ENCODE data around the gene NDUFA6. TPM values are rescaled to one million over a fixed set of nuclear protein-coding genes. Genes with fewer than 3 reads are reported as not detected.
"Not testable (repeated sequence)": the region's sequence is repeated elsewhere in the genome, so short reads cannot be mapped to it uniquely, and the experiment has no call there.

The NDUFA6 gene
- total RNA-seq, 1 donor from 2014 or later = 90.1 TPM

DNA sequence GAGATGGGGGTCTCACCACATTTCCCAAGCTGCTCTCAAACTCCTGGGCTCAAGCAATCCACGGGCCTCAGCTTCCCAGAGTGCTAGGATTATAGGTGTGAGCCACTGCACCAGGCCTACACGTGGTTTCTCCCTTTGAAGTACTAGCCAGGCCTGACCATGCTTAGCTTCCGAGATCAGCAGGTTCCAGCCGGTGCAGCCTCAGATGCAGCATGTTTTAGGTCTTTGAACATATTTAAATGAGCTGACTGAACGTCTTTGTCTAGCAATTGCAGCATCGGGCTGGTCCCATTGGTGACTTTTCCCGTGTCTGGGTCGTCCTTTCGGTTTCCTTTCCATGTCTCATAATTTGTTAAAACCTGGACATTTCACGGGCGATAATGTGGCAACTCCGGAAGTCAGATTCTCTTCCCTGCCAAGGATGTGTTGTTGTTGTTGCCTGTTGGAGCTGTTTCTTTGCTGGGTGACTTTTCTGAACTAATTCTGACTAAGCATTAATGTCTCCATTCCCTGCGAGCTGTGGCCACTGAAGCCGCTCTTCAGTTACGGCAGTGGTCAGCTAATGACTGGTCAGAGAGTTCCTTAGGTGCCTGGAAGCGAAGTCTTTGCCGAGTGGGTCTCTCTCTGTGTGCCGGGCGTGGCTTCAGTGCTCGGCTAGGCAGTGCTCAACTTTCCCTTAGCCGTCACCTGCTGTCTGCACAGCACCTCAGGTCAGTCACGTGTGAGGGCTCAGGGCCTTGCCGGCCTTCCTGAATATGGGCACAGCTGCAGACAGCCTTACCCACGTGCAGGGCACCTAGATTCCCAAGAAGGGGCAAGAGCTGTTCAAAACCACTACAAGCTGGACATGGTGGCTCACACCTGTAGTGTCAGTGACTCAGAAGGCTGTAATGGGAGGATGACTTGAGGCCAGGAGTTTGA is 43.8 kb upstream of the NDUFA6 start:
- H3K27ac Mint-ChIP-seq (ENCODE audit: unreplicated experiment) = peak overlapping the region; percentile 23
- peaks cover 5% of the 10 kb centered on the region for H3K4me1 Mint-ChIP-seq (ENCODE audit: low read depth, unreplicated experiment)
- H3K9me3 Mint-ChIP-seq (ENCODE audit: unreplicated experiment) = peaks cover 15% of the 10 kb centered on the region
- TF ChIP-seq, protein P1, sequence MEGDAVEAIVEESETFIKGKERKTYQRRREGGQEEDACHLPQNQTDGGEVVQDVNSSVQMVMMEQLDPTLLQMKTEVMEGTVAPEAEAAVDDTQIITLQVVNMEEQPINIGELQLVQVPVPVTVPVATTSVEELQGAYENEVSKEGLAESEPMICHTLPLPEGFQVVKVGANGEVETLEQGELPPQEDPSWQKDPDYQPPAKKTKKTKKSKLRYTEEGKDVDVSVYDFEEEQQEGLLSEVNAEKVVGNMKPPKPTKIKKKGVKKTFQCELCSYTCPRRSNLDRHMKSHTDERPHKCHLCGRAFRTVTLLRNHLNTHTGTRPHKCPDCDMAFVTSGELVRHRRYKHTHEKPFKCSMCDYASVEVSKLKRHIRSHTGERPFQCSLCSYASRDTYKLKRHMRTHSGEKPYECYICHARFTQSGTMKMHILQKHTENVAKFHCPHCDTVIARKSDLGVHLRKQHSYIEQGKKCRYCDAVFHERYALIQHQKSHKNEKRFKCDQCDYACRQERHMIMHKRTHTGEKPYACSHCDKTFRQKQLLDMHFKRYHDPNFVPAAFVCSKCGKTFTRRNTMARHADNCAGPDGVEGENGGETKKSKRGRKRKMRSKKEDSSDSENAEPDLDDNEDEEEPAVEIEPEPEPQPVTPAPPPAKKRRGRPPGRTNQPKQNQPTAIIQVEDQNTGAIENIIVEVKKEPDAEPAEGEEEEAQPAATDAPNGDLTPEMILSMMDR (IDR thresholded peaks at IDR 0.05; ENCODE audit: partially characterized antibody, unreplicated experiment) = no peak
- H3K27me3 Mint-ChIP-seq (ENCODE audit: unreplicated experiment) = peaks cover 5% of the 10 kb centered on the region
- no peak for DNase-seq
- peaks cover 16% of the 10 kb centered on the region for H3K36me3 Mint-ChIP-seq (ENCODE audit: unreplicated experiment)
- no peak overlapping the region for H3K4me3 Mint-ChIP-seq (ENCODE audit: unreplicated experiment)

DNA sequence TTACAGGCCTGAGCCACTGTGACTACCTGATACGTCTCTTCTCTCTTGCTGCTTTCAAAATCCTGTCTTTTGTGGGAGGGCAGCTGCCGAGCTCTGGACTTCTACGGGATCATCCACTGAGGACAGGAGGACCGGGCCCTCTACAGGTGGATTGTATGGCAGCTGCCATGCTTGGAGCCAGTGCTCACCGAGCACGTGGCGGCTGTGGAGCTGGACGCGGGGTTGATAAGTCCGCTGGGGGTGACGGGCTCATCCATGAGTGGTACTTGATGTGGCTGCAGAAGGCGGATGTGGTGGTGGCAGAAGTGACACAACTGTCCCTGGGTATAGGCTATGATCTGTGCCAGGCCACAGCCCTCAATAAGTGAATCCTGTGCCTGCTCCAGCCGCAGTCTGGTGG is 41.9 kb upstream of the NDUFA6 start:
- H3K27me3 Mint-ChIP-seq (ENCODE audit: unreplicated experiment) = peaks cover 5% of the 10 kb centered on the region
- DNase-seq = no peak
- H3K9me3 Mint-ChIP-seq (ENCODE audit: unreplicated experiment) = peaks cover 21% of the 10 kb centered on the region
- peaks cover 5% of the 10 kb centered on the region for H3K4me1 Mint-ChIP-seq (ENCODE audit: low read depth, unreplicated experiment)
- H3K4me3 Mint-ChIP-seq (ENCODE audit: unreplicated experiment) = no peak overlapping the region
- peaks cover 16% of the 10 kb centered on the region for H3K36me3 Mint-ChIP-seq (ENCODE audit: unreplicated experiment)
- TF ChIP-seq, protein P1 (IDR thresholded peaks at IDR 0.05; ENCODE audit: partially characterized antibody, unreplicated experiment) = no peak
- no peak overlapping the region for H3K27ac Mint-ChIP-seq (ENCODE audit: unreplicated experiment)

DNA sequence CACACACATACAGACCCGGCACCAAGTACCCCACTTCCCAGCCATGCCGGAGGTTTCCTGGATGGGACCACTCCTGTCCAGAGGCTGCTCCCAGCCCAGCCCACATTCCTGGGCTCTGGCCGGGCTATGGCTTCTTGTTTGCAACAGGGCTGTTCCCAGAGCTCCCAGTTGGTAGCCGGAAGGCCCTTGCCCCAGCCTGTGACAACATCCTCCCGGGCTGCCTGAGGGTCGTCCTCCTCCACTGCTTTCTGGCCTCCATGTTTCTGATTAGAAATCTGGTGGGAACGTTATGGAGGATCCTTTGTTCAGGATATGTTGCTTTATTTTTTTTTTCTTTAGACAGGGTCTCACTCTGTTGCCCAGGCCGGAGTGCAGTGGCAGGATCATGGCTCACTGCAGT is 41.0 kb upstream of the NDUFA6 start:
- DNase-seq = no peak
- peaks cover 16% of the 10 kb centered on the region for H3K36me3 Mint-ChIP-seq (ENCODE audit: unreplicated experiment)
- H3K27me3 Mint-ChIP-seq (ENCODE audit: unreplicated experiment) = peaks cover 7% of the 10 kb centered on the region
- TF ChIP-seq, protein P1 (IDR thresholded peaks at IDR 0.05; ENCODE audit: partially characterized antibody, unreplicated experiment) = no peak
- peaks cover 5% of the 10 kb centered on the region for H3K4me1 Mint-ChIP-seq (ENCODE audit: low read depth, unreplicated experiment)
- peaks cover 22% of the 10 kb centered on the region for H3K9me3 Mint-ChIP-seq (ENCODE audit: unreplicated experiment)
- no peak overlapping the region for H3K27ac Mint-ChIP-seq (ENCODE audit: unreplicated experiment)
- H3K4me3 Mint-ChIP-seq (ENCODE audit: unreplicated experiment) = no peak overlapping the region

DNA sequence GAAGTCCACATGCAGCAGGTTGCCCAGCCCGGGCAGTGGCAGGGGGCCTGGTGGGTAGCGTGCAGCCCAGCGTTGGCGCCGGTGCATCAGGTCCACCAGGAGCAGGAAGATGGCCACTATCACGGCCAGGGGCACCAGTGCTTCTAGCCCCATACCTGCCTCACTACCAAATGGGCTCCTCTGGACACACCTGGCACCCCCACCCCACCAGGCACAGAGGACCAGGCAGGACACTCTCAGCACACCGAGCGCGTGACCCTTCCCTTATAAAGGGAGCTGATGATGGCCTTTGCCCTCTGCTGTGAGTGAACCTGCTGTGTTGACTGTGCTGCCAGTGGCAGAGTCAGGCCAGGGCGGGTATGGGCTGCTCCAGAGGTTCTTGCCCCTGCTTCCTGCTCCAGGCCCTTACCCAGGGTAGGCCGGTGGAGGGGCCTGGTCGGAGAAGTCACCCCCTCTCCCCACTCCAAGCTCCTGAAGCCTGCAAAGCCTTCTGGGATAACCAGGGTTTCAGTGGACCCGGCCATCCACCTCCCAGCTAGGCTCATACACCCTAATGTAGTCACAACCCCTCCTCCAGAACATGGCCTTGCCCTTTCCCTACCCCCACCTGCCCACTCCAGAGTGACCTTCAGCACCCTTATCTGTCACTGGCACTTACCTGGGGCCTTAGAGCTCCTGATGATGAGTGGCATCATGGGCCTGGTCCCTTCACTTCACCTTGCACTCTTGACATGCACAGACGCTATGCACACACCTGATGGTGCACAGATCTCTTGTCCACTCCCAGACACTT is 40.3 kb upstream of the NDUFA6 start, which contains the start of gene CYP2D6:
CYP2D6 (minus strand) TSS at position 172 of the 793 bp plus-strand sequence; CDS start at position 153, 19 bp downstream.
- not testable (repeated sequence) for H3K27ac Mint-ChIP-seq (ENCODE audit: unreplicated experiment); H3K27me3 Mint-ChIP-seq (ENCODE audit: unreplicated experiment)
- H3K36me3 Mint-ChIP-seq (ENCODE audit: unreplicated experiment) = peaks cover 16% of the 10 kb centered on the region

DNA sequence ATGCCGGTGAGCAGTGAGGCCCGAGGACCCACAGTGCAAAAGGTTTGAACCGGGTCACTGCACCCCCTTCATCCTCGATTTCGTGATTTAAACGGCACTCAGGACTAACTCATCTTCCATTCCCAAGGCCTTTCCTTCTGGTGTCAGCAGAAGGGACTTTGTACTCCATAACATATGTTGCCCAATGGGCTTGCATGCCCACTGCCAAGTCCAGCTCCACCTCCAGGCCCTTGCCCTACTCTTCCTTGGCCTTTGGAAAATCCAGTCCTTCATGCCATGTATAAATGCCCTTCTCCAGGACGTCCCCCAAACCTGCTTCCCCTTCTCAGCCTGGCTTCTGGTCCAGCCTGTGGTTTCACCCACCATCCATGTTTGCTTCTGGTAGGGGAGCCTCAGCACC is 39.6 kb upstream of the NDUFA6 start:
- H3K36me3 Mint-ChIP-seq (ENCODE audit: unreplicated experiment) = peaks cover 16% of the 10 kb centered on the region
- H3K27me3 Mint-ChIP-seq (ENCODE audit: unreplicated experiment); DNase-seq; H3K4me1 Mint-ChIP-seq (ENCODE audit: low read depth, unreplicated experiment); H3K27ac Mint-ChIP-seq (ENCODE audit: unreplicated experiment); H3K4me3 Mint-ChIP-seq (ENCODE audit: unreplicated experiment): not testable (repeated sequence)
- H3K9me3 Mint-ChIP-seq (ENCODE audit: unreplicated experiment) = peaks cover 22% of the 10 kb centered on the region

More for the DNA sequence above, 40.3 kb upstream of the NDUFA6 start, which contains the start of gene CYP2D6:
- not testable (repeated sequence) for H3K4me1 Mint-ChIP-seq (ENCODE audit: low read depth, unreplicated experiment); H3K4me3 Mint-ChIP-seq (ENCODE audit: unreplicated experiment); DNase-seq
- H3K9me3 Mint-ChIP-seq (ENCODE audit: unreplicated experiment) = peaks cover 22% of the 10 kb centered on the region

DNA sequence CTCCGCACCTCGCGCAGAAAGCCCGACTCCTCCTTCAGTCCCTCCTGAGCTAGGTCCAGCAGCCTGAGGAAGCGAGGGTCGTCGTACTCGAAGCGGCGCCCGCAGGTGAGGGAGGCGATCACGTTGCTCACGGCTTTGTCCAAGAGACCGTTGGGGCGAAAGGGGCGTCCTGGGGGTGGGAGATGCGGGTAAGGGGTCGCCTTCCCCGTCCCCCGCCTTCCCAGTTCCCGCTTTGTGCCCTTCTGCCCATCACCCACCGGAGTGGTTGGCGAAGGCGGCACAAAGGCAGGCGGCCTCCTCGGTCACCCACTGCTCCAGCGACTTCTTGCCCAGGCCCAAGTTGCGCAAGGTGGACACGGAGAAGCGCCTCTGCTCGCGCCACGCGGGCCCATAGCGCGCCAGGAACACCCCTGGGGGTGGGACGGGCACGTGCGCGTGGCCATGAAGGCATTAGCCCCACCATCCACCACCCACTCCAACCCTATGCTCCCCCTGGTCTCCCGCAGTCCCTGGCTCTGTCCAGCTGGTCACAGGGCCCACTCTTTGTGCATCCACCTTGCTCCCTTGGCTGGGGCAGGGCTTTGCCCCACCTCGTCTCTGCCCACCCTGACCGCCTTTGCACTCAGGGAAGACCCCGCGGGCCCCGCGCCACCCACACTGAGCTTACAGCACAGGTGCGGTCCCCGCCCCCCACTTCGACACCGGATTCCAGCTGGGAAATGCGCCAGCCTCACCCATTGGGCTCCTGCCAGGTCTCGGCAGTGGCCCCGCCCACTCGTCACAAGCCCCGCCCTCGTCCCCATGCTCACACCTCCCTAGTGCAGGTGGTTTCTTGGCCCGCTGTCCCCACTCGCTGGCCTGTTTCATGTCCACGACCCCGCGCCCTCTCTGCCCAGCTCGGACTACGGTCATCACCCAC is 38.5 kb upstream of the NDUFA6 start:
- not testable (repeated sequence) for H3K27ac Mint-ChIP-seq (ENCODE audit: unreplicated experiment); H3K27me3 Mint-ChIP-seq (ENCODE audit: unreplicated experiment); DNase-seq; H3K4me1 Mint-ChIP-seq (ENCODE audit: low read depth, unreplicated experiment); H3K4me3 Mint-ChIP-seq (ENCODE audit: unreplicated experiment)
- peaks cover 12% of the 10 kb centered on the region for H3K36me3 Mint-ChIP-seq (ENCODE audit: unreplicated experiment)
- H3K9me3 Mint-ChIP-seq (ENCODE audit: unreplicated experiment) = peaks cover 22% of the 10 kb centered on the region

DNA sequence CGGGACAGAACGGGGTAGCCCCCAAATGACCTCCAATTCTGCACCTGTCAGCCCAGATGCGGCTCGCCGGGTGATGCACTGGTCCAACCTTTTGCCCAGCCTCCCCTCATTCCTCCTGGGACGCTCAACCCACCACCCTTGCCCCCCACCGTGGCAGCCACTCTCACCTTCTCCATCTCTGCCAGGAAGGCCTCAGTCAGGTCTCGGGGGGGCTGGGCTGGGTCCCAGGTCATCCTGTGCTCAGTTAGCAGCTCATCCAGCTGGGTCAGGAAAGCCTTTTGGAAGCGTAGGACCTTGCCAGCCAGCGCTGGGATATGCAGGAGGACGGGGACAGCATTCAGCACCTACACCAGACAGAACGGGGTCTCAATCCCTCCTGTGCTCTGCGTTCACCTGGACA is 37.4 kb upstream of the NDUFA6 start:
- peaks cover 18% of the 10 kb centered on the region for H3K9me3 Mint-ChIP-seq (ENCODE audit: unreplicated experiment)
- not testable (repeated sequence) for DNase-seq; H3K27ac Mint-ChIP-seq (ENCODE audit: unreplicated experiment); H3K4me3 Mint-ChIP-seq (ENCODE audit: unreplicated experiment); H3K4me1 Mint-ChIP-seq (ENCODE audit: low read depth, unreplicated experiment); H3K27me3 Mint-ChIP-seq (ENCODE audit: unreplicated experiment); H3K36me3 Mint-ChIP-seq (ENCODE audit: unreplicated experiment)

Measured in glutamatergic neuron (in vitro differentiated cells).